Right lobe of liver (tissue), 6 donors: ENCODE data around the gene KRTAP2-2. TPM values are rescaled to one million over a fixed set of nuclear protein-coding genes. Genes with fewer than 3 reads are reported as not detected.

Source experiments
- ATAC-seq, 4 donors: fragments of 200-7000 bp; cut with Tn5 transposase; one replicate each; pipeline ENCODE4 v1.9.1; 2020; ENCODE audit warnings: mild to moderate bottlenecking in 4 of 4, moderate library complexity in 4 of 4
- DNase-seq, 3 donors: peaks; one replicate each; pipeline ENCODE4 v3.0.0-alpha.2; 2020
- H3K27ac ChIP-seq, 3 donors: fragments of 200-600 bp; one replicate each; pipeline ENCODE4 v1.8.0; 2022
- H3K27me3 ChIP-seq, 2 donors: fragments of 200-600 bp; one replicate each; pipeline ENCODE4 v1.8.0; 2022
- H3K36me3 ChIP-seq, 4 donors: fragments of 200-600 bp; sonication (generic) in 1 of 4; one replicate each; pipeline versions ENCODE4 v1.5.1 to v1.8.0; 2017 to 2022; ENCODE audit warnings: control low read depth in 1 of 4
- H3K4me1 ChIP-seq, 4 donors: fragments of 200-600 bp; sonication (generic) in 1 of 4; one replicate each; pipeline versions ENCODE4 v1.5.1 to v1.8.0; 2017 to 2022; ENCODE audit warnings: control low read depth in 1 of 4
- H3K4me3 ChIP-seq, 3 donors: fragments of 200-600 bp; one replicate each; pipeline ENCODE4 v1.8.0; 2022
- H3K9me3 ChIP-seq, 4 donors: fragments of 200-600 bp; sonication (generic) in 1 of 4; one replicate each; pipeline versions ENCODE4 v1.5.1 to v1.8.0; 2017 to 2022; ENCODE audit warnings: control low read depth in 1 of 4
- POLR2A ChIP-seq: fragments of 450-650 bp; IDR thresholded peaks from one replicate; pipeline ENCODE4 v1.6.1; 2017; ENCODE audit warnings: antibody characterized with exemption, mild to moderate bottlenecking
- WGBS: methylation state at CpG from one replicate; pipeline ENCODE4 v1.1.6; 2018; ENCODE audit warnings: low coverage, low lambda C conversion rate; ENCODE audit not compliant: insufficient coverage; ENCODE audit errors: missing lambda C conversion rate; 5-methylcytosine and 5-hydroxymethylcytosine counted together
- intact Hi-C, 2 donors: fragments of 100-400 bp; cut with DNase I; formaldehyde crosslinking; loops; one replicate each; pipeline versions ENCODE4 v1.11.2 to v1.14.1; 2022
- total RNA-seq, 6 experiments: library from RNA; depleted of rRNA in 2 of 6; stranded (reverse); fragments of >200 nt in 2 of 6; fragmentation: NEBNext Ultra II Directional in 3 of 6; extraction: Animal tissue kit (Norgen Biotek cat#: 25700) in 3 of 6; gene quantifications; one replicate each; pipeline versions ENCODE4 v1.1.0 to v1.2.4, GENCODE V29; 2016 to 2023
- TF ChIP-seq, protein P1 (sequence below), 4 donors: fragments of 200-600 bp in 3 of 4; fragments of 450-650 bp in 1 of 4; IDR thresholded peaks; one replicate each; pipeline versions ENCODE4 v1.5.1 to v1.8.0; 2016 to 2022; ENCODE audit warnings: antibody characterized with exemption in 4 of 4, mild to moderate bottlenecking in 2 of 4
- donor health status: DM: no; HTN: yes; CAD: no.
- donor health status: DM: no; HTN: no; CAD: no.
- donor health status: DM: no; HTN: no; CAD: no.
- donor health status: DM: no; HTN: yes; CAD: no.
- donor health status: DM: no; HTN: yes; CAD: no.

The KRTAP2-2 gene
- total RNA-seq, 6 experiments from 2014 or later, result not detected

DNA sequence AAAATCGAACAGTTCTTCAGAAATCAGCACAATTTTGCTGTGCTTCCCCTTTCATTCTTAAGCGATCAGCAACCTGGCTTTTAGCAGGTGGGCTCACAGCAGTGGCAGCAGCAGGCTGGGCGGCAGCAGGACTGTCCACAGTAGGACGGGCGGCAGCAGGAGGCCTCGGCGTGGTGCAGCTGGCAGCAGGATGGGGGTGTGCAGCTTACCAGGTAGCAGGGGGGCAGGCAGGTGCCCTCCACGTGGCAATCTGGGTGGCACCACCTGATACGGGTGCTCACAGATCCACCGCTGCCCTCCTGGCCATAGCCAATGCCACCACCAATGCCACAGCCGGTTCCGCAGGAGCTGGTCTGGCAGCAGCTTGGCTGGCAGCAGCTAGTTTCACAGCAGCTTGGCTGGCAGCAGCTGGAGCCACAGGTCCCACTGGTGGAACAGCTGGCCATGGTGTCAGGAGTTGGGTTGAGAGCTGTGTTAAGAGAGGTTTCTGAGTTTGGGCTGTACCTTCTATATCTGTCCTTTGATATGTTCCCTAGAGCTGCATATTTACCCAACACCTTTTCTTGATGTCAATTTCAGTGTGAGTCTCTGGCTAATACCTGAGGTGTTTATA is 25.3 kb downstream of the KRTAP2-2 start, which contains the start of gene KRTAP1-4:
TSS of gene KRTAP1-4 (minus strand) at position 563 of the 613 bp plus-strand sequence. CDS start at position 446, 117 bp downstream.
- H3K27ac ChIP-seq, result no peak within 1 kb of the TSS
- no peaks in the 10 kb centered on the region for H3K36me3 ChIP-seq
- TF ChIP-seq POLR2A, result no peak
- TF ChIP-seq, protein P1, sequence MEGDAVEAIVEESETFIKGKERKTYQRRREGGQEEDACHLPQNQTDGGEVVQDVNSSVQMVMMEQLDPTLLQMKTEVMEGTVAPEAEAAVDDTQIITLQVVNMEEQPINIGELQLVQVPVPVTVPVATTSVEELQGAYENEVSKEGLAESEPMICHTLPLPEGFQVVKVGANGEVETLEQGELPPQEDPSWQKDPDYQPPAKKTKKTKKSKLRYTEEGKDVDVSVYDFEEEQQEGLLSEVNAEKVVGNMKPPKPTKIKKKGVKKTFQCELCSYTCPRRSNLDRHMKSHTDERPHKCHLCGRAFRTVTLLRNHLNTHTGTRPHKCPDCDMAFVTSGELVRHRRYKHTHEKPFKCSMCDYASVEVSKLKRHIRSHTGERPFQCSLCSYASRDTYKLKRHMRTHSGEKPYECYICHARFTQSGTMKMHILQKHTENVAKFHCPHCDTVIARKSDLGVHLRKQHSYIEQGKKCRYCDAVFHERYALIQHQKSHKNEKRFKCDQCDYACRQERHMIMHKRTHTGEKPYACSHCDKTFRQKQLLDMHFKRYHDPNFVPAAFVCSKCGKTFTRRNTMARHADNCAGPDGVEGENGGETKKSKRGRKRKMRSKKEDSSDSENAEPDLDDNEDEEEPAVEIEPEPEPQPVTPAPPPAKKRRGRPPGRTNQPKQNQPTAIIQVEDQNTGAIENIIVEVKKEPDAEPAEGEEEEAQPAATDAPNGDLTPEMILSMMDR (IDR thresholded peaks at IDR 0.05), result no peak
- intact Hi-C loops, result no loop called here
- H3K4me1 ChIP-seq, result no peaks in the 10 kb centered on the region
- no peak for DNase-seq
- H3K27me3 ChIP-seq, result no peaks in the 10 kb centered on the region
- no peak within 1 kb of the TSS for H3K4me3 ChIP-seq
- 50% methylated on average over 6 of the region's 12 CpGs for WGBS
- no peaks in the 10 kb centered on the region for H3K9me3 ChIP-seq
- peak in 1 of 4 donors; percentile 20 for ATAC-seq

DNA sequence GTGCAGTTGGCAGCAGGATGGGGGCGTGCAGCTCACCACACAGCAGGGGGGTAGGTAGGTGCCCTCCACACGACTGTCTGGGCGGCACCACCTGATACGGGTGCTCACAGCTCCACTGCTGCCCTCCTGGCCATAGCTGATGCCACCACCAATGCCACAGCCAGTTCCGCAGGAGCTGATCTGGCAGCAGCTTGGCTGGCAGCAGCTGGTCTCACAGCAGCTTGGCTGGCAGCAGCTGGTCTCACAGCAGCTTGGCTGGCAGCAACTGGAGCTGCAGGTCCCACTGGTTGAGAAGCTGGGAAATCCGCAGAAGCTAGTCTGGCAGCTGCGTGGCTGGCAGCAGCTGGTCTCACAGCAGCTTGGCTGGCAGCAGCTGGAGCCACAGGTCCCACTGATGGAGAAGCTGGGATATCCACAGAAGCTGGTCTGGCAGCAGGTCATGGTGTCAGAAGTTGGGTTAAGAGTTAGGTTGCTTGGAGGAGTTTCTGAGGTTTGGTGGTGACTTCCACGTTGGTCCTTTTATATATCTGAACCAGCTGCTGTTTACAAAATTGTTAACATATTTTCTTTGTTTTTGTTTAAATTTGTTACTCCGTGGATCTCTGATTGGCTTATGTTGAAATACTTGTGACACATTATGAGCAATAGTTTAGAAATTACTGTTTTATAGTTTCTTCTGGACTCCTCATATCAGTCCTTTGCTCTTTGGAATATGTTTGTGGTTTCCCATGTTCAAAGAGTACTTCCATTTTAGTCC is 28.1 kb downstream of the KRTAP2-2 start, which contains the start of gene KRTAP1-5:
TSS of gene KRTAP1-5 (minus strand) at position 494 of the 757 bp plus-strand sequence. CDS start at position 441, 53 bp downstream.
- ATAC-seq (peak in 1 of 4 donors; percentile 39), DNase-seq (no peak)
- TF ChIP-seq, protein P1 (IDR thresholded peaks at IDR 0.05), result no peak
- TF ChIP-seq POLR2A, result no peak
- no peak within 1 kb of the TSS for H3K27ac ChIP-seq
- 40% methylated on average over 2 of the region's 9 CpGs for WGBS
- H3K4me3 ChIP-seq, result no peak within 1 kb of the TSS
- no peaks in the 10 kb centered on the region for H3K4me1 ChIP-seq
- no peaks in the 10 kb centered on the region for H3K36me3 ChIP-seq
- no peaks in the 10 kb centered on the region for H3K27me3 ChIP-seq
- intact Hi-C loops, result no loop called here
- no peaks in the 10 kb centered on the region for H3K9me3 ChIP-seq

DNA sequence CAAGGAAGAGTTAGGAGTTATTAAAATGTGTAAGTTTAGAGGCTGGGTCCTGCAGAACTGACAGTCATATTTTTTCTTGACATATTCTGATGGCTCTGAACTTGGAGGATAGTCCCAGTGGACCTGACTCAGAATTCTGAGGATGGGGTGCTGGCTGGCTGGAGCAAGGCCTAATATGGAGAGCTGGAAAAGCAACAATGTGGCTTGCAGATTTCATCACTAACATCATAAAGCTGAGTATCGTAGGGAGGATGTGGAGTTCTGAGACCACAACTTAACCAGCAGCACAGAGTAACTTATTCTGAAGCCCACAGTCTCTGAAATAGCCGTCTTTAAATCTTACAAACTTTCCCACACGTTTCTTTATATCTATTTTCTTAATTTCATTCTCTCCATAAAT is 30.3 kb downstream of the KRTAP2-2 start:
- no peaks in the 10 kb centered on the region for H3K36me3 ChIP-seq
- no peak overlapping the region for H3K27ac ChIP-seq
- DNase-seq (no peak), ATAC-seq (no peak)
- 40% methylated on average over 3 of the region's 3 CpGs for WGBS
- no peaks in the 10 kb centered on the region for H3K4me1 ChIP-seq
- no peaks in the 10 kb centered on the region for H3K9me3 ChIP-seq
- no peak overlapping the region for H3K4me3 ChIP-seq
- no peak for TF ChIP-seq POLR2A
- TF ChIP-seq, protein P1 (IDR thresholded peaks at IDR 0.05), result no peak
- intact Hi-C loops, result no loop called here
- no peaks in the 10 kb centered on the region for H3K27me3 ChIP-seq

DNA sequence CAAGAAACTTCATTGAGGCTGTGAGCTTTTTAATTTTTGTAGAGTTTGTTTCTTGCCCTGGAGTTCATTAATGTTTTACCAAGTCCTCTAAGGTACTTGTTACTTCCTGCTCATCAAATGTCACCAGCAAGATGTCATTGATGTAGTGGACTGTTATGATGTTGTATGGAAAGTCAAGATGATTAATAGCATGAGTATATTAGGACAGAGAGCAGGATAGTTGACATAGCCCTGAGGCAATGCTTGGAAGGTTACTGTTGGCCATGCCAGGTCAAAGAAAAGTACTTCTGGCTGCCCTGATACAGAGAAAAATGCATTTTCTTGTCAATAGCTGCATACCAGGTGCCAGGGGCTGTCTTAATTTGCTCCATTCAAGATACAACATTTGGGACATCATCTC is 34.7 kb downstream of the KRTAP2-2 start:
- DNase-seq (no peak), ATAC-seq (no peak)
- Histone ChIP-seq H3K27me3 (no peaks in the 10 kb centered on the region), H3K4me1 (no peaks in the 10 kb centered on the region), H3K9me3 (no peaks in the 10 kb centered on the region), H3K4me3 (no peak overlapping the region), H3K27ac (no peak overlapping the region), H3K36me3 (no peaks in the 10 kb centered on the region)
- TF ChIP-seq POLR2A, result no peak
- TF ChIP-seq, protein P1 (IDR thresholded peaks at IDR 0.05), result no peak
- intact Hi-C loops, result no loop called here
